Mesenchymal stem cell (in vitro differentiated cells and primary cell): ENCODE measurements around the gene SUPT16H. TPM values are rescaled to one million over a fixed set of nuclear protein-coding genes. Genes with fewer than 3 reads are reported as not detected.
A peak's percentile ranks its signal among the peaks of the same experiment; 100 is the strongest.
"Not testable (repeated sequence)": the region's sequence is repeated elsewhere in the genome, so short reads cannot be mapped to it uniquely, and the experiment has no call there.

ENCODE experiments used
- DNase-seq: peaks from one replicate; pipeline ENCODE4 v3.0.0-alpha.2; 2013
- H2AFZ ChIP-seq: one replicate; pipeline ENCODE4 v1.6.1; 2013; ENCODE audit warnings: low read depth, mild to moderate bottlenecking, control low read depth, inconsistent platforms, low read length, moderate library complexity
- H2AK5ac ChIP-seq: 2 replicates; pipeline ENCODE4 v1.6.1; 2013; ENCODE audit warnings: low read length, moderate library complexity, mild to moderate bottlenecking, inconsistent platforms; ENCODE audit not compliant: severe bottlenecking
- H2BK120ac ChIP-seq: one replicate; pipeline ENCODE4 v1.6.1; 2013; ENCODE audit warnings: low read depth, mild to moderate bottlenecking, inconsistent platforms, low read length, moderate library complexity
- H2BK12ac ChIP-seq, 2 experiments: one replicate each; pipeline ENCODE4 v1.6.1; 2013; ENCODE audit warnings: inconsistent platforms in 2 of 2, low read length in 2 of 2, mild to moderate bottlenecking in 2 of 2, moderate library complexity in 2 of 2, control low read depth in 1 of 2
- H2BK15ac ChIP-seq: one replicate; pipeline ENCODE4 v1.6.1; 2013; ENCODE audit warnings: mild to moderate bottlenecking, low read depth, inconsistent platforms; ENCODE audit not compliant: poor library complexity, severe bottlenecking
- H2BK5ac ChIP-seq: 2 replicates; pipeline ENCODE4 v1.6.1; 2013; ENCODE audit warnings: low read depth, mild to moderate bottlenecking, low read length, control low read depth, inconsistent platforms; ENCODE audit not compliant: poor library complexity, severe bottlenecking
- H3K14ac ChIP-seq, 2 experiments: one replicate each; pipeline ENCODE4 v1.6.1; 2013; ENCODE audit warnings: inconsistent platforms in 2 of 2, low read length in 2 of 2, control low read depth in 1 of 2, mild to moderate bottlenecking in 1 of 2, moderate library complexity in 1 of 2
- H3K18ac ChIP-seq, 2 experiments: one replicate each; pipeline ENCODE4 v1.6.1; 2013; ENCODE audit warnings: inconsistent platforms in 2 of 2, low read length in 2 of 2, control low read depth in 1 of 2, low read depth in 1 of 2, mild to moderate bottlenecking in 1 of 2
- H3K23ac ChIP-seq, 2 experiments: one replicate each; pipeline ENCODE4 v1.6.1; 2013; ENCODE audit warnings: inconsistent platforms in 2 of 2, low read length in 2 of 2, mild to moderate bottlenecking in 2 of 2, moderate library complexity in 2 of 2, control low read depth in 1 of 2
- H3K27ac ChIP-seq: 2 replicates; pipeline ENCODE4 v1.5.1; 2013; ENCODE audit warnings: mild to moderate bottlenecking, moderate library complexity, low read length, control low read depth, inconsistent platforms; ENCODE audit not compliant: poor library complexity, severe bottlenecking
- H3K27me3 ChIP-seq, 2 experiments: 2 replicates each; pipeline versions ENCODE4 v1.6.1 to v1.7.0; 2013; ENCODE audit warnings: low read length in 2 of 2, mild to moderate bottlenecking in 2 of 2, moderate library complexity in 2 of 2, control low read depth in 1 of 2, inconsistent platforms in 1 of 2; ENCODE audit not compliant: control insufficient read depth in 1 of 2, insufficient read depth in 1 of 2
- H3K36me3 ChIP-seq, 2 experiments: 2 replicates each; pipeline versions ENCODE4 v1.6.1 to v1.7.0; 2013; ENCODE audit warnings: low read length in 2 of 2, control low read depth in 1 of 2, inconsistent platforms in 1 of 2, low read depth in 1 of 2, mild to moderate bottlenecking in 1 of 2; ENCODE audit not compliant: insufficient read depth in 2 of 2, control insufficient read depth in 1 of 2
- H3K4ac ChIP-seq, 2 experiments: one replicate each; pipeline ENCODE4 v1.6.1; 2013; ENCODE audit warnings: inconsistent platforms in 2 of 2, low read length in 2 of 2, mild to moderate bottlenecking in 2 of 2, moderate library complexity in 2 of 2, control low read depth in 1 of 2, low read depth in 1 of 2
- H3K4me1 ChIP-seq: 2 replicates; pipeline ENCODE4 v1.6.1; 2013; ENCODE audit warnings: low read depth, low read length, control low read depth; ENCODE audit not compliant: control insufficient read depth, insufficient read depth
- H3K4me2 ChIP-seq: 2 replicates; pipeline ENCODE4 v1.6.1; 2013; ENCODE audit warnings: low read length, mild to moderate bottlenecking, inconsistent platforms; ENCODE audit not compliant: poor library complexity, severe bottlenecking
- H3K4me3 ChIP-seq, 2 experiments: 2 replicates each; pipeline versions ENCODE4 v1.5.1 to v1.7.0; 2013; ENCODE audit warnings: low read length in 2 of 2, mild to moderate bottlenecking in 2 of 2, control low read depth in 1 of 2, low read depth in 1 of 2; ENCODE audit not compliant: insufficient read depth in 1 of 2
- H3K79me1 ChIP-seq: replicated peaks from 2 replicates; pipeline ENCODE4 v1.6.1; 2013; ENCODE audit warnings: mild to moderate bottlenecking, control low read depth, low read length, inconsistent platforms; ENCODE audit not compliant: poor library complexity, severe bottlenecking
- H3K9ac ChIP-seq: 2 replicates; pipeline ENCODE4 v1.7.0; 2013; ENCODE audit warnings: mild to moderate bottlenecking, low read length, moderate library complexity
- H3K9me3 ChIP-seq: 2 replicates; pipeline ENCODE4 v1.7.0; 2013; ENCODE audit warnings: mild to moderate bottlenecking, low read length; ENCODE audit not compliant: control insufficient read depth
- H4K8ac ChIP-seq: one replicate; pipeline ENCODE4 v1.6.1; 2013; ENCODE audit warnings: inconsistent platforms, mild to moderate bottlenecking, low read length, moderate library complexity
- H4K91ac ChIP-seq: one replicate; pipeline ENCODE4 v1.6.1; 2013; ENCODE audit warnings: mild to moderate bottlenecking, low read length, inconsistent platforms
- WGBS: methylation state at CpG from one replicate; pipeline ENCODE4 v1.1.7; 2013; ENCODE audit warnings: mixed read lengths; 5-methylcytosine and 5-hydroxymethylcytosine counted together
- small RNA-seq: library from polyadenylated mRNA; stranded (forward); fragments of <200 nt; extraction: miRNeasy Mini kit (QIAGEN cat#:217004); gene quantifications from one replicate; pipeline ENCODE3, GENCODE V24; 2013; ENCODE audit warnings: low read depth

SUPT16H gene

DNA sequence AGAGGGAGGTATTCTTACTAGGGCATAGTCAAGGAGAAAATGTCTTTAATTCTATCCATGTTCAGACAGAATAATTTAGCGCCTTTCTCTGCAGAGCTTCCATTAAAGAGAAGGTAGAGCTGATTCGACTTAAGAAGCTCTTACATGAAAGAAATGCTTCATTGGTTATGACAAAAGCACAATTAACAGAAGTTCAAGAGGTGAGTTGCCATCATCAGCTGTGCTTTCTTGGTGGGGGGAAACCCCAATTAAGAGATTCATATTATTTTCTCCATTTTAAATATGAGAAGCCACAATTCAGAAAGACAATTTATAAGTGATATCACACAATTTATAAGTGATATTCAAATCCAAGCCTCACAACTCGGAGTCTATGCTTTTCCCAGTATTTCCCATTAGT, 76.2 kb downstream of the SUPT16H start:
- no peak overlapping the region for H2BK5ac ChIP-seq
- no peak overlapping the region for H3K18ac ChIP-seq
- no peaks in the 10 kb centered on the region for H3K4me1 ChIP-seq
- H2BK12ac ChIP-seq: no peak overlapping the region
- no peak overlapping the region for H4K8ac ChIP-seq
- peaks cover 0 to 8% of the 10 kb centered on the region in 2 experiments for H3K27me3 ChIP-seq
- no peak overlapping the region for H3K4ac ChIP-seq
- no peak overlapping the region for H2AFZ ChIP-seq
- H3K14ac ChIP-seq: no peak overlapping the region
- no peak overlapping the region for H2BK15ac ChIP-seq
- H3K27ac ChIP-seq: no peak overlapping the region
- no peak overlapping the region for H2AK5ac ChIP-seq
- H3K9me3 ChIP-seq: no peaks in the 10 kb centered on the region
- DNase-seq: no peak
- H3K36me3 ChIP-seq: no peaks in the 10 kb centered on the region
- 100% methylated on average over 2 of the region's 3 CpGs for WGBS
- H3K23ac ChIP-seq: no peak overlapping the region
- H2BK120ac ChIP-seq: no peak overlapping the region
- H3K9ac ChIP-seq: no peak overlapping the region
- H4K91ac ChIP-seq: no peak overlapping the region
- no peak overlapping the region for H3K4me2 ChIP-seq
- no peaks in the 10 kb centered on the region for H3K79me1 ChIP-seq
- no peak overlapping the region for H3K4me3 ChIP-seq

DNA sequence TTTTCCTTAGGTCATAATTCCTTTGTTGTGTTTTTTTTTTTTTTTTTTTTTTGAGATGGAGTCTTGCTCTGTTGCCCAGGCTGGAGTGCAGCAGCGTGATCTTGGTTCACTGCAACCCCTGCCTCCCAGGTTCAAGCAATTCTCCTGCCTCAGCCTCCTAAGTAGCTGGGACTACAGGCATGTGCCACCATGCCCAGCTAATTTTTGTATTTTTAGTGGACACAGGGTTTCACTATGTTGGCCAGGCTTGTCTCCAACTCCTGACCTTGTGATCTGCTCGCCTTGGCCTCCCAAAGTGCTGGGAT, 81.0 kb downstream of the SUPT16H start:
- not testable (repeated sequence) for H3K4me1 ChIP-seq, H2BK120ac ChIP-seq, H4K8ac ChIP-seq, H3K4ac ChIP-seq, H3K4me2 ChIP-seq, H2BK15ac ChIP-seq, H3K18ac ChIP-seq, H3K27ac ChIP-seq, H3K9ac ChIP-seq, H2BK5ac ChIP-seq, DNase-seq, H3K36me3 ChIP-seq, H3K9me3 ChIP-seq, H3K14ac ChIP-seq, H2AK5ac ChIP-seq, H4K91ac ChIP-seq, H3K4me3 ChIP-seq, H3K79me1 ChIP-seq, H2BK12ac ChIP-seq, H2AFZ ChIP-seq, H3K23ac ChIP-seq
- 89% methylated on average over 1 of the region's 2 CpGs for WGBS
- peaks cover 14 to 17% of the 10 kb centered on the region in 2 experiments for H3K27me3 ChIP-seq

DNA sequence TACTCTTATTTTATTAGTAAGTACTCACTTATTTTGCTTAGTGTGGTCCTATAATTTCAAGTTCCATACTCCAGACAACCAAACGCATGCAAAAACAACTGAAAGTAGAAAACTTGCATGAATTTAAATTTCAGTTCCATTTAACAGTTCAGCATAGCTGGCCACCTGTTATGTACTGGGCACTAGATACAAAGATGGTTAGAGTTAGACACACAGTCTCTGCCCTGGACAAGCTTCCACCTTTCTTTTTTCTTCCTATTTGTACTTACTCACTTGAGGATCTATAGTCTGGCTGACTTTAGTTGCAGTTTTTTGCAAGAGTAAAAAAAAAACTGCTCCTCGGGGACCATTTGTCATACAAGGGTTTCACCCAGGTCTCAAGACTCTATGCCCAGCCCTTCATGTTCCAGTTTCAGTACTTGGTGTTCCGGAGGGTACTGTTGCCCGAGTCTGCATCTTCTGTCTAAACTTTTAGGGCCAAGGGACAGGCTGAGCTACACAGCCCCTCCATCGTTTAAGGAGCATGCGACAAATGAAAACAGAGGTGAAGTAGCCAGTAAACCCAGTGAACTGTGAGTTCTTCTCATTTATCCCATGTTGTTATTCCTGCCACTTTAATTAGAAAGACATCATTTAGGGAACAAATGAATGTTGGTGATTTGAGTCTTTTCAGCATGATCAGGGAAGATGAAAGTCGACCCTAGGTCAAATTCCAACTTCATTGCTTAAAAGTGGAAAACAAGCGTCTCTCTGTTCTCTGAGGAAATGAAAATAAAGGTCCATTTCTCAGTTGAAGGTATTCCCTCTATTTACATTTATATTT, 81.6 kb downstream of the SUPT16H start:
- H2BK15ac ChIP-seq: no peak overlapping the region

More for the DNA sequence above, 81.6 kb downstream of the SUPT16H start:
- no peaks in the 10 kb centered on the region for H3K79me1 ChIP-seq
- peaks cover 4% of the 10 kb centered on the region for H3K4me1 ChIP-seq
- H3K9me3 ChIP-seq: no peaks in the 10 kb centered on the region
- no peak overlapping the region for H3K9ac ChIP-seq
- peaks cover 14 to 17% of the 10 kb centered on the region in 2 experiments for H3K27me3 ChIP-seq
- H2AK5ac ChIP-seq: no peak overlapping the region
- H3K27ac ChIP-seq: no peak overlapping the region
- H4K91ac ChIP-seq: no peak overlapping the region
- no peaks in the 10 kb centered on the region for H3K36me3 ChIP-seq
- H3K4me2 ChIP-seq: no peak overlapping the region
- H3K18ac ChIP-seq: no peak overlapping the region
- H2BK5ac ChIP-seq: no peak overlapping the region
- no peak overlapping the region for H2AFZ ChIP-seq
- 86% methylated on average over 7 of the region's 8 CpGs for WGBS
- no peak overlapping the region for H3K23ac ChIP-seq
- no peak for DNase-seq
- H3K4ac ChIP-seq: no peak overlapping the region
- no peak overlapping the region for H3K14ac ChIP-seq
- H3K4me3 ChIP-seq: no peak overlapping the region
- H2BK120ac ChIP-seq: no peak overlapping the region
- no peak overlapping the region for H4K8ac ChIP-seq
- H2BK12ac ChIP-seq: no peak overlapping the region

Small RNAs within 50 kb of the gene (small RNA-seq; reads per million reads assigned to genes)
- gene RN7SL650P: not detected
- 271 reads per million, percentile 95 among the genes with 10 or more reads in this experiment for gene SNORD8
- gene SNORD9: 8.3 reads per million, percentile 74 among the genes with 10 or more reads in this experiment
